HepG2 (cell line): ENCODE measurements around the gene BSN. TPM values are rescaled to one million over a fixed set of nuclear protein-coding genes. Genes with fewer than 3 reads are reported as not detected.

Experiments
- DNMT1 ChIP-seq: sonication (generic); formaldehyde crosslinking; IDR thresholded peaks from 2 replicates; pipeline ENCODE4 v1.5.1; 2020; ENCODE audit warnings: mild to moderate bottlenecking, missing genetic modification reagents
- ETV5 ChIP-seq: IDR thresholded peaks from 2 replicates; pipeline ENCODE4 v1.6.1; 2018; ENCODE audit warnings: missing biosample characterization, missing genetic modification reagents, inconsistent platforms, borderline replicate concordance
- FOSL2 ChIP-seq: sonication (generic); formaldehyde crosslinking; IDR thresholded peaks from 2 replicates; pipeline ENCODE4 v1.4.0; 2020; ENCODE audit warnings: missing genetic modification reagents
- GABPB1 ChIP-seq: IDR thresholded peaks from 2 replicates; pipeline ENCODE4 v1.6.1; 2016; ENCODE audit warnings: mild to moderate bottlenecking, missing genetic modification reagents, moderate library complexity, missing compliant biosample characterization
- GATAD2A ChIP-seq: IDR thresholded peaks from 2 replicates; pipeline ENCODE4 v1.6.1; 2016
- MED8 ChIP-seq: sonication (generic); formaldehyde crosslinking; IDR thresholded peaks from 2 replicates; pipeline ENCODE4 v1.8.1; 2023; ENCODE audit warnings: mild to moderate bottlenecking, missing genetic modification reagents; ENCODE audit not compliant: insufficient replicate concordance
- MTA1 ChIP-seq: sonication (generic); formaldehyde crosslinking; IDR thresholded peaks from 2 replicates; pipeline ENCODE4 v1.4.0; 2020; ENCODE audit warnings: missing genetic modification reagents, mild to moderate bottlenecking, borderline replicate concordance
- MXI1 ChIP-seq: IDR thresholded peaks from 3 replicates; pipeline ENCODE4 v1.6.1; 2012; ENCODE audit warnings: low read depth, low read length, inconsistent platforms, borderline replicate concordance
- NR2F6 ChIP-seq, 2 experiments: IDR thresholded peaks; 2 replicates each; pipeline ENCODE4 v1.6.1; 2016; ENCODE audit warnings: antibody characterized with exemption in 1 of 2, mild to moderate bottlenecking in 1 of 2
- PHF20 ChIP-seq: sonication (generic); formaldehyde crosslinking; IDR thresholded peaks from 2 replicates; pipeline ENCODE4 v1.5.0; 2020; ENCODE audit warnings: mild to moderate bottlenecking, missing genetic modification reagents
- PHF8 ChIP-seq: sonication (generic); formaldehyde crosslinking; IDR thresholded peaks from 2 replicates; pipeline ENCODE4 v1.5.0; 2020; ENCODE audit warnings: missing genetic modification reagents
- RARA ChIP-seq: IDR thresholded peaks from 2 replicates; pipeline ENCODE4 v1.6.1; 2016; ENCODE audit warnings: missing genetic modification reagents, missing compliant biosample characterization
- RBFOX2 ChIP-seq: fragments of 200-400 bp; formaldehyde crosslinking; IDR thresholded peaks from 2 replicates; pipeline ENCODE4 v1.6.1; 2017; ENCODE audit warnings: low read depth, mild to moderate bottlenecking, low read length
- SRY ChIP-seq: sonication (generic); formaldehyde crosslinking; IDR thresholded peaks from 2 replicates; pipeline ENCODE4 v1.8.0; 2022; ENCODE audit warnings: mild to moderate bottlenecking, missing genetic modification reagents
- TEAD2 ChIP-seq: sonication (generic); formaldehyde crosslinking; IDR thresholded peaks from 2 replicates; pipeline ENCODE4 v1.9.0; 2021; ENCODE audit warnings: missing genetic modification reagents
- ZKSCAN1 ChIP-seq: fragments of 150-350 bp; IDR thresholded peaks from 2 replicates; pipeline ENCODE4 v1.6.1; 2014; ENCODE audit warnings: low read length
- ZNF234 ChIP-seq: sonication (generic); formaldehyde crosslinking; conservative IDR thresholded peaks from 2 replicates; pipeline ENCODE4 v1.5.1; 2020; ENCODE audit warnings: mild to moderate bottlenecking, missing genetic modification reagents
- ZNF24 ChIP-seq: fragments of 450-650 bp; IDR thresholded peaks from 2 replicates; pipeline ENCODE4 v1.6.1; 2017; ENCODE audit warnings: antibody characterized with exemption, mild to moderate bottlenecking
- ZNF343 ChIP-seq: sonication (generic); formaldehyde crosslinking; IDR thresholded peaks from 2 replicates; pipeline ENCODE4 v1.4.0; 2020; ENCODE audit warnings: mild to moderate bottlenecking, missing genetic modification reagents
- ZNF792 ChIP-seq: IDR thresholded peaks from 2 replicates; pipeline ENCODE4 v1.6.1; 2016
- polyA plus RNA-seq, 8 experiments: library from polyadenylated mRNA; depleted of rRNA in 3 of 8; stranded (reverse) in 7 of 8; unstranded in 1 of 8; fragments of >200 nt; fragmentation: Illumina TruSeq in 4 of 8; extraction: Trizol in 4 of 8; gene quantifications; 2 replicates each; pipeline versions ENCODE4 v1.2.1 to v1.2.3, GENCODE V29; 2011 to 2016; ENCODE audit warnings: low read depth in 4 of 8, missing spikeins in 1 of 8, mixed read lengths in 1 of 8; ENCODE audit not compliant: insufficient read depth in 1 of 8
- total RNA-seq, 5 experiments: library from RNA; depleted of rRNA; stranded (reverse); fragments of >200 nt; fragmentation: Illumina TruSeq; extraction: Trizol; gene quantifications; 2 replicates each; pipeline ENCODE4 v1.2.3, GENCODE V29; 2016; ENCODE audit warnings: low read depth in 1 of 5
- TF ChIP-seq, protein P1 (sequence below): sonication (generic); formaldehyde crosslinking; IDR thresholded peaks from 2 replicates; pipeline ENCODE4 v1.4.0; 2020; ENCODE audit warnings: missing genetic modification reagents, mild to moderate bottlenecking, borderline replicate concordance
- TF ChIP-seq, protein P2 (sequence below): sonication (generic); formaldehyde crosslinking; IDR thresholded peaks from 2 replicates; pipeline ENCODE4 v1.4.0; 2020; ENCODE audit warnings: missing genetic modification reagents, borderline replicate concordance
- TF ChIP-seq, protein P3 (sequence below): sonication (generic); formaldehyde crosslinking; IDR thresholded peaks from 2 replicates; pipeline ENCODE4 v1.8.0; 2022; ENCODE audit warnings: low read depth, missing genetic modification reagents

Gene BSN
- total and polyA plus RNA-seq, 2 of the 13 experiments (the other 11 are each of a cell fraction or from before 2014, with no cell fraction given): 0.42 to 0.86 TPM

DNA sequence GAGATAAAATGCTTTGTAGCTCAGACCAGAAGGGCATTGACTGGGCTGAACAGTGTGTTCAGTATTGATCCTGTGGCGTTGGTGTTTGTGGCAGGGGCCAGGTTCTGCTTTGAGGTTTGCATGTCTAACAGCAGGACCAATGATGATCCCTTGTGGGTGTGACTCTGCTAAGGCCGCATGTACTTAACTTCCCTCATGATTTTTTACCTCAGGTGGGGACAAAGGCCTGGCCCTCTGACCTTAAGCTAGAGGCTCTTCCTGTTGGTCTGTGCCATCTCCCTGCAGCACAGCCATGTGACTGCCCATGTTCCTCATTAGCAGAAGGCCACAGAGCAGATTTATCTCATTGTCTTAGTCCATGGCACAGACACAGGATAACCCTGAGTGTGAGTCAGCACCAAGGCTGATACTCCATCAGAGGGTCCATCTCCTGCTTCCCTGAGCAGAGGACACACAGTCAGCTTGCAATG is 34.3 kb upstream of the BSN start (continued):
- TF ChIP-seq PHF8 (CRISPR knock-in tag): no peak
- 0 out of 2 replicates have a peak, but pooled peaks have one; percentile 20 for TF ChIP-seq RARA (CRISPR knock-in tag)
- TF ChIP-seq RBFOX2: no peak
- peak; percentile 66; the same call in 1 of the 2 replicates for TF ChIP-seq GATAD2A (CRISPR knock-in tag)
- TF ChIP-seq TEAD2 (CRISPR knock-in tag): no peak
- no peak for TF ChIP-seq ZNF234 (CRISPR knock-in tag)
- no peak for TF ChIP-seq DNMT1 (CRISPR knock-in tag)
- TF ChIP-seq, protein P1, sequence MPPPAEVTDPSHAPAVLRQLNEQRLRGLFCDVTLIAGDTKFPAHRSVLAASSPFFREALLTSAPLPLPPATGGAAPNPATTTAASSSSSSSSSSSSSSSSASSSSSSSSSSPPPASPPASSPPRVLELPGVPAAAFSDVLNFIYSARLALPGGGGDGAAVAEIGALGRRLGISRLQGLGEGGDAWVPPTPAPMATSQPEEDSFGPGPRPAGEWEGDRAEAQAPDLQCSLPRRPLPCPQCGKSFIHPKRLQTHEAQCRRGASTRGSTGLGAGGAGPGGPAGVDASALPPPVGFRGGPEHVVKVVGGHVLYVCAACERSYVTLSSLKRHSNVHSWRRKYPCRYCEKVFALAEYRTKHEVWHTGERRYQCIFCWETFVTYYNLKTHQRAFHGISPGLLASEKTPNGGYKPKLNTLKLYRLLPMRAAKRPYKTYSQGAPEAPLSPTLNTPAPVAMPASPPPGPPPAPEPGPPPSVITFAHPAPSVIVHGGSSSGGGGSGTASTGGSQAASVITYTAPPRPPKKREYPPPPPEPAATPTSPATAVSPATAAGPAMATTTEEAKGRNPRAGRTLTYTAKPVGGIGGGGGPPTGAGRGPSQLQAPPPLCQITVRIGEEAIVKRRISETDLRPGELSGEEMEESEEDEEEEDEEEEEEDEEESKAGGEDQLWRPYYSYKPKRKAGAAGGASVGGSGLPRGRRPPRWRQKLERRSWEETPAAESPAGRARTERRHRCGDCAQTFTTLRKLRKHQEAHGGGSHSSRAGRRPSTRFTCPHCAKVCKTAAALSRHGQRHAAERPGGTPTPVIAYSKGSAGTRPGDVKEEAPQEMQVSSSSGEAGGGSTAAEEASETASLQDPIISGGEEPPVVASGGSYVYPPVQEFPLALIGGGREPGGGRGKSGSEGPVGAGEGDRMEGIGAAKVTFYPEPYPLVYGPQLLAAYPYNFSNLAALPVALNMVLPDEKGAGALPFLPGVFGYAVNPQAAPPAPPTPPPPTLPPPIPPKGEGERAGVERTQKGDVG: peak; percentile 49; the same call in 1 of the 2 replicates
- TF ChIP-seq NR2F6 (IDR thresholded peaks at IDR 0.05): peak; percentile 63; the same call in 1 of the 2 replicates
- TF ChIP-seq NR2F6 (CRISPR knock-in tag; IDR thresholded peaks at IDR 0.05): peak; percentile 26; the same call in 1 of the 2 replicates
- TF ChIP-seq FOSL2 (CRISPR knock-in tag): peak; percentile 18; the same call in 1 of the 2 replicates
- TF ChIP-seq ZNF24: no peak
- TF ChIP-seq MED8 (CRISPR knock-in tag): no peak
- TF ChIP-seq ZKSCAN1: 0 out of 2 replicates have a peak, but pooled peaks have one; percentile 34
- peak; percentile 41; the same call in 1 of the 2 replicates for TF ChIP-seq PHF20 (CRISPR knock-in tag)
- peak; percentile 42; the same call in 1 of the 2 replicates for TF ChIP-seq SRY (CRISPR knock-in tag)
- TF ChIP-seq, protein P2, sequence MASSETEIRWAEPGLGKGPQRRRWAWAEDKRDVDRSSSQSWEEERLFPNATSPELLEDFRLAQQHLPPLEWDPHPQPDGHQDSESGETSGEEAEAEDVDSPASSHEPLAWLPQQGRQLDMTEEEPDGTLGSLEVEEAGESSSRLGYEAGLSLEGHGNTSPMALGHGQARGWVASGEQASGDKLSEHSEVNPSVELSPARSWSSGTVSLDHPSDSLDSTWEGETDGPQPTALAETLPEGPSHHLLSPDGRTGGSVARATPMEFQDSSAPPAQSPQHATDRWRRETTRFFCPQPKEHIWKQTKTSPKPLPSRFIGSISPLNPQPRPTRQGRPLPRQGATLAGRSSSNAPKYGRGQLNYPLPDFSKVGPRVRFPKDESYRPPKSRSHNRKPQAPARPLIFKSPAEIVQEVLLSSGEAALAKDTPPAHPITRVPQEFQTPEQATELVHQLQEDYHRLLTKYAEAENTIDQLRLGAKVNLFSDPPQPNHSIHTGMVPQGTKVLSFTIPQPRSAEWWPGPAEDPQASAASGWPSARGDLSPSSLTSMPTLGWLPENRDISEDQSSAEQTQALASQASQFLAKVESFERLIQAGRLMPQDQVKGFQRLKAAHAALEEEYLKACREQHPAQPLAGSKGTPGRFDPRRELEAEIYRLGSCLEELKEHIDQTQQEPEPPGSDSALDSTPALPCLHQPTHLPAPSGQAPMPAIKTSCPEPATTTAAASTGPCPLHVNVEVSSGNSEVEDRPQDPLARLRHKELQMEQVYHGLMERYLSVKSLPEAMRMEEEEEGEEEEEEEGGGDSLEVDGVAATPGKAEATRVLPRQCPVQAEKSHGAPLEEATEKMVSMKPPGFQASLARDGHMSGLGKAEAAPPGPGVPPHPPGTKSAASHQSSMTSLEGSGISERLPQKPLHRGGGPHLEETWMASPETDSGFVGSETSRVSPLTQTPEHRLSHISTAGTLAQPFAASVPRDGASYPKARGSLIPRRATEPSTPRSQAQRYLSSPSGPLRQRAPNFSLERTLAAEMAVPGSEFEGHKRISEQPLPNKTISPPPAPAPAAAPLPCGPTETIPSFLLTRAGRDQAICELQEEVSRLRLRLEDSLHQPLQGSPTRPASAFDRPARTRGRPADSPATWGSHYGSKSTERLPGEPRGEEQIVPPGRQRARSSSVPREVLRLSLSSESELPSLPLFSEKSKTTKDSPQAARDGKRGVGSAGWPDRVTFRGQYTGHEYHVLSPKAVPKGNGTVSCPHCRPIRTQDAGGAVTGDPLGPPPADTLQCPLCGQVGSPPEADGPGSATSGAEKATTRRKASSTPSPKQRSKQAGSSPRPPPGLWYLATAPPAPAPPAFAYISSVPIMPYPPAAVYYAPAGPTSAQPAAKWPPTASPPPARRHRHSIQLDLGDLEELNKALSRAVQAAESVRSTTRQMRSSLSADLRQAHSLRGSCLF (CRISPR knock-in tag): no peak
- peak; percentile 60; the same call in 1 of the 3 replicates for TF ChIP-seq MXI1
- TF ChIP-seq, protein P3, sequence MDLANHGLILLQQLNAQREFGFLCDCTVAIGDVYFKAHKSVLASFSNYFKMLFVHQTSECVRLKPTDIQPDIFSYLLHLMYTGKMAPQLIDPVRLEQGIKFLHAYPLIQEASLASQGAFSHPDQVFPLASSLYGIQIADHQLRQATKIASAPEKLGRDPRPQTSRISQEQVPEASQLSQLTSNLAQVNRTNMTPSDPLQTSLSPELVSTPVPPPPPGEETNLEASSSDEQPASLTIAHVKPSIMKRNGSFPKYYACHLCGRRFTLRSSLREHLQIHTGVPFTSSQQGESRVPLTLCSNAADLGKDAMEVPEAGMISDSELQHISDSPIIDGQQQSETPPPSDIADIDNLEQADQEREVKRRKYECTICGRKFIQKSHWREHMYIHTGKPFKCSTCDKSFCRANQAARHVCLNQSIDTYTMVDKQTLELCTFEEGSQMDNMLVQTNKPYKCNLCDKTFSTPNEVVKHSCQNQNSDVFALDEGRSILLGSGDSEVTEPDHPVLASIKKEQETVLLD (CRISPR knock-in tag): no peak
- TF ChIP-seq GABPB1 (CRISPR knock-in tag): peak; percentile 21; the same call in 1 of the 2 replicates
- no peak for TF ChIP-seq ZNF792 (CRISPR knock-in tag)
- TF ChIP-seq MTA1 (CRISPR knock-in tag): peak; percentile 46; the same call in 1 of the 2 replicates
- TF ChIP-seq ETV5: peak; percentile 59; the same call in 1 of the 2 replicates
- no peak for TF ChIP-seq ZNF343 (CRISPR knock-in tag)
